LHCN-M2 (cell line): Measurements from ENCODE around the gene RBM20. TPM values are rescaled to one million over a fixed set of nuclear protein-coding genes. Genes with fewer than 3 reads are reported as not detected.
"Not testable (repeated sequence)": the region's sequence is repeated elsewhere in the genome, so short reads cannot be mapped to it uniquely, and the experiment has no call there.

ENCODE experiments used
- DNase-seq: peaks from one replicate; pipeline ENCODE4 v3.0.0-alpha.2; 2012; ENCODE audit warnings: low read depth
- total RNA-seq: library from RNA; depleted of rRNA; stranded (reverse); fragments of >200 nt; gene quantifications from 2 replicates; pipeline ENCODE4 v1.2.3, GENCODE V29; 2014

RBM20 gene
- total RNA-seq, 1 experiment from 2014 or later: 0.57 TPM

GRCh38 chr10:110647136-110647430, 2.9 kb downstream of the RBM20 start:
- no peak for DNase-seq

DNA sequence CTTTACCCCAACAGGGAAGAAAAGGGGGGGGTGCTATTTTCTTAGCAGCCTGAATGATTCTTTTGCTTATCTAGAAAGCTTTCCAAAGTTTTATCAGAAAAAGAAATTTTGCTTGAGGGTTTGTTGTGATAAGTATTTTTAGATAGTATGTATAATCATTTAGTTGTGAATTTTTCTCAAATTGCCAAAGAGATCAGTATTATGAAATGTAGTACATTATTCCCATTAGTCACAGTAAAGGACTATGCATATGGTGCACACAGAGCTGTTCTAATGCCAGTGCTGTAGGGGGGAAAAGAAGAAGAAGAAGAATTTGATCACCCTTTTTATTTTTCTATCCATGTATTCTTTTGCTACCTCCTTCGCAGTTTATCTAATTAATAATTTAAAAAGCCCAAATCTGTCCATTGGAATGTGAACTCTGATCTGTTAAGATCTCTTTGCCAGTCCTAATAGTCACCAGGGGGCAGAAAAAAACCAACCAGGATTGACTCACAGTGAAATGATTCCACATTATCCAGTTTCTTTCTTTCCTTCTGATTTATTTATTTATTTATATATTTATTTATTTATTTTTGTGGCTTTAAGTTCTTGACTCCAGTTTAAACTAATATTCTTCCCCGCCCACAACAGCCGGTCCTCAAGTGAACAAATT, 4.7 kb downstream of the RBM20 start:
- DNase-seq: peak; percentile 60

DNA sequence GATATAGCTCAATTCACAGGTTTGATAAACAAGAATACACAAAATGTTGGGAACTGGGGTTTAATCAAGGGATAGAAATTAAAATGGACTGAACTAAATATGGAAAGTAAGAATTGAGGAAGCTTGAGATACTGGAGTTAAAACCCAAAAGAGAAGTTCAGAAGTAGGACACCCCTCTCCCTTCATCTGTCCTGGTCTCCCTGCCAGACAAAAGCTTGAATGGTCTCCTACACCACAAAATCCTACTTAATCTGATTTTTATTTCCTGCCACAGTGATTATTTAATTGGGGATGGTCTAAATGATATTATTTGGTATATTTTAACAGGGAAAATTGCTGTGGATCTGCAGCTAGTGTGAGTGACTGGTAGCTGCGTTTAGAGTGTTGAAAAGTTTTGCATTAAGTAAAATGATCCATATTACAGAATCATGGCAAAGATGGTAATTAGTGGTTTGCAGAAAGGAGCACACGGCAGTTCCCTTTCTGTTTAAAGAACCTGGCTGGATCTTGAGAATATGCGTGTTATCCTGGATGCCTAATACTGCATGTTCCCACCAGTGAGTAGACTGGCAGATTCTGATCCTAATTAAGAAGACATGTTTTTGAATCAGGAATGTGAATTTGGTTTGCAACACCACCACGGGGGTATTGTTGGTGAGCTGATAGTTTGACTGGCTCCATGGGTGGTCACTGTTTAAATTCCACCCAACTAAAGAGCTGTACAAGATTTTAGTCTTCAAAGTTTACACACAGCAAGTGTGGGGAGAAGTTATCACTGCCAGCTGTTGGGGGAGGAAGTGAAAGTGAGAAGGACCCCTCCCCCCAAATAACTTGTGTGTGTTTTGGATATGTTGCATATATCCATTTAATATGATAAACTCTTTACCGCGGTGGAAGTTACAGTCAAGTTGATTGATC, 5.5 kb downstream of the RBM20 start:
- no peak for DNase-seq

DNA sequence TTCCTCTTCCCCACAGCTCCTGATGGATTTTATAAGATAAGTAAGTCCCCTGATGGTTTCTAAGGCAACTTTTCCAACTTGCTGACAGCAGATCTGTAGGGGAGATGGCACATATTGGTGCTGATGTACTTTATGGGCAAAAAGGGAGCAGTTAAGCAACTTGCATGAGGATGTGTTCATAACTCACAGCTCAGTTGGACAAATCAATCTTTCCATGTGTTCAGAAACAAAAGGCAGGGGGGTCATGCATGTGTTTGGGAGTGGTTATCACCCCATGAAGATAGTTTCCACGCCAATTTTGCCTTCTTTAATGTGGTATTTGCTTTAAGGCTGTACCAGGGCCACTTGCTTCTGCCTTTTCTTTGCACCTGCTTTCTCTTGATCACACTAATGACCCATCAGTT, 6.1 kb downstream of the RBM20 start:
- DNase-seq: peak; percentile 20

DNA sequence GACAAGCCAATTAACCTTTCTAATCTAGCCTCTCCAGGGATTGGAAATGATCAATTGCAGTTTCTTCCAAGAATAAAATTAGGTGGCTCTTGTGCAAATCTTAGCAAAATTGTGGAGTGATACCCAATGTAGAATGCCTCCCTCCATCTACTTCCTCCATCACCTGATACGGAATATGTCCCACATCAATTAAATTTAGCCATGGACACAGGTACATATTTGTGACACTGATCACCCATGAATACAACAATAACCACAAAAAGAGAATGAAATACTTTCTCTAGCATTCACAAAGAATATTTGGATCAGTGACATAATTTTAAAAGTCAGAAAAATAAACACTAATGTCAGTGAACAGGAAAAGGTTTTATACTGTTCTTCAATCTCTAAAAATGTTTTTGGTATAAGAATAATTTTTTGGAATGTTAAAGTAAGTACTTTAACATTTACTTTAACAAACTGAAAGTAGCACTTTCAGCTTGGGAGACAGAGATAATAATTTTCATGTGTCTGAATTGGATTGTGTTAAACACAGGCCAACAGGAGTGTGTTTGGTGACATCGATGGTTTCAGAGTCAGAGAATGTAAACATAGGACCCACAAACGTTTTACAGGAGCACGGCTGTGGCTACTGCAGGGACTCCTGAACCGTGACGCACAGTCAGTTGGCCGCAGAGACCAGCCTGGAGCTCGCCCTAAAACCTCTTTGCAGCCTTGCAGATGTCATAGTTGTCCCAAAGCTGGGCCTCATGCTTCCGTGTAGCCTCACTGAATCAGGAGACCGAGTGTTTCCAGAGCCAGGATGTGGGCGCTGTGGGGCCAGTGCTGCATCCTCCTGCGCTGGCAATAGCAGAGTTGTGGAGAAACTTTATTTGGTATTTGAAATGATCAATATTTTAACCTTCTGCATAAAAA, 7.2 kb downstream of the RBM20 start:
- DNase-seq: peak; percentile 78

GRCh38 chr10:110652475-110653118, 8.5 kb downstream of the RBM20 start:
- DNase-seq: no peak

- DNase-seq: no peak
Measured at GRCh38 chr10:110655320-110655719, 11.2 kb downstream of the RBM20 start.

DNA sequence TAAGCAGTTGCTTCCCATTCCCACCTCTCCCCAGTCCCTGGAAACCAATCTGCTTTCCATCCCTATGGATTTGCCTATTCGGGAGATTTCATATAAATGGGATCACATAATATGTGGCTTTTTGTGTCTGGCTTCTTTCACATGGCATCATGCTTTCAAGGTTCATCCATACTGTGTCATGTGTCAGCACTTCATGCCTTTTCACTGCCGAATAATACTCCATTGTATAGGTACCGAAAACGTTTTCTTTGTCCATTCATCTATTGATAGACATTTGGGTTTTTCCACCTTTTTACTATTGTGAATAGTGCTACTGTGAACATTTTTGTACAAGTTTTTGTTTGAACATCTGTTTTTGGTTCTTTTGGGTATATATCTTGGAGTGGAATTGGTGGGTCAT, 12.5 kb downstream of the RBM20 start:
- DNase-seq: no peak

GRCh38 chr10:110657973-110658691, 14.0 kb downstream of the RBM20 start:
- no peak for DNase-seq

DNA sequence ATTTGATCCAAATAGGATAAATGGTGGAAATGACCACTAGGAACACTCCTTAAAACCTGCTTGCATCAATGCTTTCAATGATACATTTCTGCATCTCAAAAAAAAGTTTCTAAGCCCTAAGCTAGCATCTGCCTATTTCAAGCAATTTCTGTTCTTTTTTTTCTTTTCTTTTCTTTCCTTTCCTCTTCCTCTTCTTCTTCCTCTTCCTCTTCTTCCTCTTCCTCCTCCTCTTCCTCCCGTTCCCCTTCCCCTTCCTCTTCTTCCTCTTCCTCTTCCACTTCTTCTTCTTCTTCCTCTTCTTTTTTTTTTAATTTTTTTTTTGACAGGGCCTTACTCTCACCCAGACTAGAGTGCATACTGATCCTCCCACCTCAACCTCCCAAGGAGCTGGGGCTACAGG, 15.4 kb downstream of the RBM20 start:
- DNase-seq: no peak

DNA sequence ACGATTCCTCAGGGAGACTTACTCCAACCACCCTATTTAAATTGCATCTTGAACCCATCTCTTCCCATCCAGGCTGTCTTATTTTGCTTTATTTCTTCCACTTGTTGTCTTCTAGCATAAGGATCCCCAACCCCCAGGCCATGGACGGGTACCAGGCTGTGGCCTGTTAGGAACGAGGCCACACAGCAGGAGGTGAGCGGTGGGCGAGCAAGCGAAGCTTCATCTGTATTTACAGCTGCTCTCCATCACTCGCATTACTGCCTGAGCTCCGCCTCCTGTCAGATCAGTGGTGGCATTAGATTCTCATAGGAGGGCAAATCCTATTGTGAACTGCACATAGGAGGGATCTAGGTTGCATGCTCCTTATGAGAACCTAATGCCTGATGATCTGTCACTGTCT, 16.2 kb downstream of the RBM20 start:
- DNase-seq: peak; percentile 49

- no peak for DNase-seq
Measured at GRCh38 chr10:110661292-110661691, 17.2 kb downstream of the RBM20 start.

DNA sequence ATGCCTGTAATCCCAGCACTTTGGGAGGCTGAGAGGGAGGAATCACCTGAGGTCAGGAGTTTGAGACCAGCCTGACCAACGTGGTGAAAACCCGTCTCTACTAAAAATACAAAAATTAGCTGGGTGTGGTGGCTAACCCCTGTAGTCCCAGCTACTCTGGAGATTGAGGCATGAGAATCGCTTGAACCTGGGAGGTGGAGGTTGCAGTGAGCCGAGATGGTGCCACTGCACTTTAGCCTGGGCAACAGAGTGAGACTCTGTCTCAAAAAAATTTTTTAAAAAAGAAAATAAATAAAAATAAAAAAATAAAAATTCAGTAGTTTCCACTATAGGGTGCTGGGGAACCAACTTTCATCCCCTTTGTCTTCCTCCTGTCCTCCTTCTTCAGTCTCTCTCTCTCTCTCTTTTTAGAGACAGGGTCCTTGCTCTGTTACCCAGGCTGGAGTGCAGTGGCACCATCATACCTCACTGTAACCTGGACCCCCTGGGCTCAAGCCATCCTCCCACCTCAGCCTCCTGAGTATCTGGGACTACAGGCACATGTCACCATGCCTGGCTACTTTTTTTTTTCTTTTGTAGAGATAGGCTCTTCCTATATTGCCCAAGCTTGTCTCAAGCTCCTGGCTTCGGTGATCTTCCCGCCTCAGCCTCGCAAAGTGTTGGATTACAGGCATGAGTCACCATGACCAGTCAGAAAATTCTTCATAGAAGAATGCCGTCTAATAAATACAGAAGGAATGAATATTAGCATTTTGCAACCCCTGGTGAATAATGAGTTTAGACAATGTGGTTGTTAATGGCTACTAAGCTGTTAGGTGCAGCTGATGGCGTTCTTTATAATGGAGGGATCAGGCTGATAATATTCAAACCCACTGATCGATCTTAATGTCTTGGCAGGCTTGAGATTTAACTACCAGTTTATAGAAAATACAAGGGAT, 20.6 kb downstream of the RBM20 start:
- peak; percentile 87 for DNase-seq

GRCh38 chr10:110666259-110666658, 22.1 kb downstream of the RBM20 start:
- not testable (repeated sequence) for DNase-seq

DNA sequence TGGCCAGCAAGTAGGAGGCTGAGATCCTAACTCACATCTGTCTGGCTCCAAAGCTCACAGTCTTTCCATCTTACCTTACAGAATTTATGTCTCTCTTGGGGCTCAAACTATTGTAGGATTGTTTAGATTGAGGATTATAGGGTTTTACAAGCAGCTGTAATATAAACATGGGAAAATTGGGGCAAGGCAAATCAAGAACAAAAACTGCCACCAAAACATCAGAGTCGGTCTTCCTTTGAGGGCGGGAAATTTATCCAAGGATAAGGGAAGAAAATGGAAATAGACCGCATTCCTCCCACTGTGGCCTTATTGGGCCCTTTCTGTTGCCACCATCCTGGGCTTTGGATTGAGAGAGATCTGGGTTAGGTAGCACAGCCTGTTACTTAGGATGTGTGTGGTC, 22.5 kb downstream of the RBM20 start:
- DNase-seq: no peak

DNA sequence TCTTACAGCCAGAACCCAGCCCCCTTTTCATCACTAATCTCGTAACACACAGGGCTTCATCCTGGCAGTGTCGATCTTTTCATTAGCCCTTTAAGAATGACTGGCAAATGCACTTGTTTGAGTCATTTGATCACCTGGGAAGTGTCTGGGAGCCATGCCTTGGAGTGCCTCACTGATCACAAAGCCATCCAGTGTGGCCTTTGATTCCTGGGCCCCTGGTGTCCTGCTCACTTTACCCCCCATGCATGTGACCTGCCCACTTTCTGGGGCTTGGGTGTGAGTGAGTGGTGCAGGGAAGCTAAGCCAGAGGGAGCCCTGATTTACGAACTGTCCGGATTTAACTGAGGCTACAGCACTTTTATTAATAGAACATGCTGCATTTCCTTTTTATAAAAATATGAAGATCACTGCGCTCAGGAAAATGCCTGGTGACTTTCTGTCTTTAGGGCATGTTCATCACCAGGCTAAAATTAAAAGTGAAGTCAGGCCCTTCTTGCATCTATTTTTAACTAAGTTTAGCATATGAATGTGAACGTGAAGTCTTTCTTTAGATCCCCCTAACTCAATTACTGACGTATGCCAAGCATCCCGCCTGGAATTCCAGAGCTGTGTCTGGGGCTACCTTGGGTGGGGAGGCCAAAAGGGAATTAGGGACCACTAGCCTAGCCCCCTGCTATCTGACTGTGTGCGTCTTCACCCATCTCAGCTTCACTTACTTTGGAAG, 23.6 kb downstream of the RBM20 start:
- DNase-seq: no peak

DNA sequence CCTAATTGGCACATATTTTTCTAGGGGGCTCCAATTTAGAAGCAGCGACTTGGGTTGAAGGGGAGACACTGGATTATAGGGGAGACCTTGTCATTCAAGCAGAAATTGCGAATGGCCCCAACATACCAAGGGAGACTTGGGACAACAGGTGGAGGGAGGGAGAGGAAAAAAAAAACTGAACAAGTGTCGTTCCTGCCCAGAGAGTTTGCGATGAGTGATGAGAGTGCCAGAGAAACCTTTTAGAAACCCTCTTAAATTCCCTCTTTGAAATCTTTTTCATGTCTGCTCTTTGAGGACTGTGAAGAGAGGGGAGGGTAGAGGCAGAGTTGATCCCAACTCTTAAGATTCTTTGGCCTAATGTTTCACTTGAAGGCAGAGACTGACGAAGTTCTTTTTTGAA, 24.3 kb downstream of the RBM20 start:
- DNase-seq: no peak

GRCh38 chr10:110670335-110670734, 26.2 kb downstream of the RBM20 start:
- no peak for DNase-seq
